H1 (cell line): ENCODE data around the gene SMS. TPM values are rescaled to one million over a fixed set of nuclear protein-coding genes. Genes with fewer than 3 reads are reported as not detected.

Source experiments
- NANOG ChIP-seq: IDR thresholded peaks from 2 replicates; pipeline ENCODE4 v1.6.1; 2011; ENCODE audit warnings: low read length, low read depth, mild to moderate bottlenecking, inconsistent platforms; ENCODE audit not compliant: insufficient read depth, poor library complexity, severe bottlenecking
- SIN3A ChIP-seq, 2 experiments: IDR thresholded peaks in 1 of 2; conservative IDR thresholded peaks in 1 of 2; 2 replicates each; pipeline ENCODE4 v1.6.1; 2011 to 2012; ENCODE audit warnings: low read length in 2 of 2, improper control_type of control experiment in 1 of 2, low read depth in 1 of 2, mild to moderate bottlenecking in 1 of 2
- polyA plus RNA-seq, 7 experiments: library from polyadenylated mRNA; depleted of rRNA in 3 of 7; stranded (reverse) in 5 of 7; unstranded in 2 of 7; fragments of >200 nt in 5 of 7; fragments of 200-250 nt in 2 of 7; gene quantifications; 1 replicate in 5 of 7; 2 replicates in 1 of 7; 4 replicates in 1 of 7; pipeline versions ENCODE4 v1.2.1 to v1.2.3, GENCODE V29; 2011 to 2013; ENCODE audit warnings: missing spikeins in 2 of 7, mixed read lengths in 2 of 7
- total RNA-seq: library from RNA; stranded (reverse); fragmentation: NEBNext Ultra II Directional; extraction: Animal tissue kit (Norgen Biotek cat#: 25700); gene quantifications from 2 replicates; pipeline ENCODE4 v1.2.1, GENCODE V29; 2021

The SMS gene
- total and polyA plus RNA-seq, 2 of the 8 experiments (the other 6 are each of a cell fraction or from before 2014, with no cell fraction given), result 66.3 to 256 TPM

- no peak for TF ChIP-seq SIN3A (conservative IDR thresholded peaks at IDR 0.05 in 1 of 2, IDR thresholded peaks at IDR 0.05 in 1 of 2; ENCODE audit: low read depth in 1 of 2, low read length in 2 of 2)
- TF ChIP-seq NANOG, result no peak
Observed at GRCh38 chrX:21993265-21993664, 52.8 kb downstream of the SMS start (continued).
